HFF-Myc (cell line): ENCODE results near the gene PAX7.

ENCODE experiments used
- DNase-seq: peaks from one replicate; pipeline ENCODE4 v3.0.0-alpha.2; 2011; ENCODE audit warnings: low read depth; ENCODE audit errors: extremely low read depth
- H3K4me3 ChIP-seq: replicated peaks from 2 replicates; pipeline ENCODE4 v1.5.1; 2011; ENCODE audit warnings: low read depth, mild to moderate bottlenecking, control low read depth, low read length
- CTCF ChIP-seq: IDR thresholded peaks from 2 replicates; pipeline ENCODE4 v1.5.1; 2012; ENCODE audit warnings: mild to moderate bottlenecking, low read depth, low read length, control low read depth; ENCODE audit errors: missing control alignments

PAX7 gene

DNA sequence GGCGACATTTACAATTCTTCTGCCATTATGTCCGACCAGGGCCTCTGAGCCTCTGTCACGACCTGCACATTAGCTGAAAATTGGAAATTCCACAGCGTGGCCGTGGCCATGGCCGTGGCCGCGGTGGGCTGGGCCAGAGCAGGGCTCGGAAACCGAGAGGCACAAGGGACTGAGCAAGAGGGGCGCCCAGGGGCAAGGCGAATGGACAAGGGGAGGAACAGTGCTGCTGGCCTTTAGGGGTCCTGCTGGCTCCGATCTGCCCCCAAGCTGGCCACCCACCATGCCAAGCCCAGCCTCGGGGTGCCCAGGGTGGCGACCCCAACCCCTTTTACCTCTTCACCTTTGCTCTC is 153.8 kb downstream of the PAX7 start:
- H3K4me3 ChIP-seq: no peak overlapping the region
- TF ChIP-seq CTCF: no peak
- no peak for DNase-seq

DNA sequence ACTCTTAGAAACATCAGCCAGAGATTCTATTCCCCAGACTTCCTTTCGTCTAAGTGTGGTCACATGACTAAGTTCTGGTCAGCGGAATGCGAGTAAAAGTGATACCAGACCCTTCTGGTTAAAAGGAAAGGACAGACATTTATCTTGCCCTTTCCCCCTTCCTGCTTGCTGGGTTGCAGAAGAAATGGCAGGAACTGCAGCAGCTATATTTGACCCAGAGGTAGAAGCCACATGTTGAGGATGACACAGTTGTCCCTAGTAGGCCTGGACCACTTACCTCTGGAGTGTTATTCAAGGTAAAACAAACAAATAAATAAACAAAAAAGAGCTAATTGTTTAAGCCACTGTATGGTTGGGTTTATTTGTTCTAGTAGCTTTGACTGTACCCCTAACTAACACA is 155.5 kb downstream of the PAX7 start:
- no peak for DNase-seq
- TF ChIP-seq CTCF: no peak
- no peak overlapping the region for H3K4me3 ChIP-seq

DNA sequence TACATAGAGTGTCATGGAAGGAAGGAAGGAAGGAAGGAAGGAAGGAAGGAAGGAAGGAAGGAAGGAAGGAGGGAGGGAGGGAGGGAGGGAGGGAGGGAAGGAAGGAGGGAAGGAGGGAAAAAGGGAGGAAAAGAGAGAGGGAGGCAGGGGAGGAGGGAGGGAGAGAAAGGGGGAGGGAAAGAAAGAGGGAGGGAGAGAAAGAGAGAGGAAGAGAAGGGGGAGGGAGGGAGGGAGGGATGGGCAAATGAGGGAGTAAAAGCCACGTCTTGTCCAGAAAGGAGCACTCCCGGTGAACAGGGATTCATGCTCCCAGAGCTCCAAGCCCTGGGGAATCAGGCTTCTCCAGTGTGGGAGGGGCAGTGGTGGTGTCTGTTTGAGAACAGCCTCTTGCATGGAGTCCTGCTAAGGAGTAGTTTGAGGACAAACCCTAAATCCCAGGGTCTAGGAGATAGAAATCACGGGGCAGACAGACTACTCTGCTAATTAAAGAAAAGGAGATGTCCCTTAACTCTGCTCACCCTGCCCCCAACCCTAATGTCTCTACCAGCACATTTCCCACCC is 157.3 kb downstream of the PAX7 start:
- H3K4me3 ChIP-seq: no peak overlapping the region
- TF ChIP-seq CTCF: no peak
- no peak for DNase-seq

GRCh38 chr1:18789246-18789645 is 158.6 kb downstream of the PAX7 start:
- no peak for TF ChIP-seq CTCF
- H3K4me3 ChIP-seq: no peak overlapping the region
- no peak for DNase-seq

DNA sequence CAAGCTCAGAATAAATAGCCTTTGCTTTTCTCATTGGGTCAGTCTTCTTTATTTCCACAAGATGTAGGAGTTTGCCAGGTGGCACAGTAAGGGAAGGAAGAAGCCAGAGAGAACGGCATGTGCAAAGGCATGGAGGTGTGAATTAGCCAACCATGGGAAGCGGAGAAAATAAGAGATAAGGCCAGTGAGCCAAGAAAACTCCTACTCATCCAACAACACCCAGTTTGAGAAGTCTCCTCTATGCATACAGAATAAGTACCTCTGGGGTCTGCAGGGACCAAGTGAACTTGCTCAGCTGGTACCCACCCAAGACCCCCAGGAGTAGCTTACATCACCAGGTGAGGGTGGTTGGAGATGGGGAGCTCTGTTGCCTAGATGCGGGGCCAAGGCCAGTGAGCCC is 162.1 kb downstream of the PAX7 start:
- no peak overlapping the region for H3K4me3 ChIP-seq
- no peak for TF ChIP-seq CTCF

GRCh38 chr1:18793164-18793563 is 162.5 kb downstream of the PAX7 start:
- TF ChIP-seq CTCF: no peak

More for the DNA sequence above, 162.1 kb downstream of the PAX7 start:
- DNase-seq: no peak

DNA sequence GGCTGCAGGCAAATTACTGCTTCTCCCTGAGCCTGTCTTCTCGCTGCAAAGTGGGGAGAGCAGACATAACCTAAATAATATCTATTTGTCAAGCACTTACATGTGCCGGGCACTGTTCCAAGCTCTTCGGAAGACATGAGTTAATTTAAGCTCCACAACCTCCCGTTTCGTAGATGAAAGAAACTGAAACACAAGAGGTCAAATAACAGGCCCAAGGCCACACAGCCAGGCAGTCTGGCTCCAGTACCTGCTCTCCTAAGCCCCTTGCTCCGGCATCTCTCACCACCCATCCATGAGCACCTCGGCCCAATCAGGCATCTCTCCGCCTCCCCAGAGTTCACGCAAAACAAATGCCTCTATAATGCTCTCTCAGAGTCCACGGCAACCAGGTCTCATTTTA is 163.4 kb downstream of the PAX7 start:
- no peak overlapping the region for H3K4me3 ChIP-seq
- TF ChIP-seq CTCF: no peak
- DNase-seq: no peak

More at GRCh38 chr1:18793164-18793563, 162.5 kb downstream of the PAX7 start:
- no peak overlapping the region for H3K4me3 ChIP-seq
- no peak for DNase-seq
